Measurements from ENCODE around the gene TRPM4.
"Not testable (repeated sequence)": the region's sequence is repeated elsewhere in the genome, so short reads cannot be mapped to it uniquely, and the experiment has no call there.

The TRPM4 gene

DNA sequence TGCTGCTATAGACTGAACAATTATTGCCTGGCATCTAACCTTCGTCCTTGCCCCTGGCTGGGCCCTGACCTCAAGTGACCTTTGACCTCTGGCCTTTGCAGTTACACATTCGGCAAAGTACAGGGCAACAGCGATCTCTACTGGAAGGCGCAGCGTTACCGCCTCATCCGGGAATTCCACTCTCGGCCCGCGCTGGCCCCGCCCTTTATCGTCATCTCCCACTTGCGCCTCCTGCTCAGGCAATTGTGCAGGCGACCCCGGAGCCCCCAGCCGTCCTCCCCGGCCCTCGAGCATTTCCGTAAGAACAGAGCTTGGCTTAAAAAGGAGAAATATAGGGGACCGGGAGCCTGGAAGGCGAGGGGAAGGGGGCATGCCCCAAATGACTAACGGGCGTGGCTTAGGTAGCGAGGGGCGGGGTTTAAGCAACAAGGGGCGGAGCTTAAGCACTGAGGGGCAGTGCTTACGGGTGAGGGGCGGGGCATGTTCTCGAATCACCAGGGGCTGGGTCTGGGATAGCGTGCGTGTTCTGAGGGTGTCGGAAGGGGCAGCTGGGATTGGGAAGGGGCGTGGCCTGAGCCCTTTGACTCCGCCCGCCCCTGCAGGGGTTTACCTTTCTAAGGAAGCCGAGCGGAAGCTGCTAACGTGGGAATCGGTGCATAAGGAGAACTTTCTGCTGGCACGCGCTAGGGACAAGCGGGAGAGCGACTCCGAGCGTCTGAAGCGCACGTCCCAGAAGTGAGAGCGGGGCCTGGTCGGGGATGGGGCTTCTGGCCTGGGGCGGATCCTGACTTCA lies 52.7 kb downstream of the TRPM4 start:
- no peak overlapping the region for H3K4me3 ChIP-seq (ENCODE audit: low read length)
- no peak for TF ChIP-seq ZNF274 (IDR thresholded peaks at IDR 0.05; ENCODE audit: low read depth, low read length)

DNA sequence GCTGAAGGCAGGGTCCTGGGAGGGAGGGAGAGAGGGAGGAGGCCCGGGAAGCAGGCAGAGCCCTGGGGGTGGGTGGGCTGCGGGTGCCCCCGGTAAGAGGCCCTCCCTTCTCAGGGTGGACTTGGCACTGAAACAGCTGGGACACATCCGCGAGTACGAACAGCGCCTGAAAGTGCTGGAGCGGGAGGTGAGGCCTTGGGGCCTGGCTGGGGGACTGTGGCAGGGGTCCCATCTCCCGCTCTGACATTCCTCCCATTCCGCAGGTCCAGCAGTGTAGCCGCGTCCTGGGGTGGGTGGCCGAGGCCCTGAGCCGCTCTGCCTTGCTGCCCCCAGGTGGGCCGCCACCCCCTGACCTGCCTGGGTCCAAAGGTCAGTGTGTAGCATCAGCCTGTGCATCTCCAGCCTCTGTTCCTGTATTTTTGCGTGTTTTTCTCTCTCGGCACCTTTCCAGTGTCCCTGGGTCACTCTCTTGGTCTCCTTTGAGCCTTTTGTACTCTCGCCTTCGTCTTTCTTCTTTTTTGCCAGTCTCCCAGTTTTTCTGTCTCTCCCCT lies 53.4 kb downstream of the TRPM4 start:
- TF ChIP-seq ZNF274 (IDR thresholded peaks at IDR 0.05; ENCODE audit: low read depth, low read length): no peak
- H3K4me3 ChIP-seq (ENCODE audit: low read length): no peak overlapping the region

DNA sequence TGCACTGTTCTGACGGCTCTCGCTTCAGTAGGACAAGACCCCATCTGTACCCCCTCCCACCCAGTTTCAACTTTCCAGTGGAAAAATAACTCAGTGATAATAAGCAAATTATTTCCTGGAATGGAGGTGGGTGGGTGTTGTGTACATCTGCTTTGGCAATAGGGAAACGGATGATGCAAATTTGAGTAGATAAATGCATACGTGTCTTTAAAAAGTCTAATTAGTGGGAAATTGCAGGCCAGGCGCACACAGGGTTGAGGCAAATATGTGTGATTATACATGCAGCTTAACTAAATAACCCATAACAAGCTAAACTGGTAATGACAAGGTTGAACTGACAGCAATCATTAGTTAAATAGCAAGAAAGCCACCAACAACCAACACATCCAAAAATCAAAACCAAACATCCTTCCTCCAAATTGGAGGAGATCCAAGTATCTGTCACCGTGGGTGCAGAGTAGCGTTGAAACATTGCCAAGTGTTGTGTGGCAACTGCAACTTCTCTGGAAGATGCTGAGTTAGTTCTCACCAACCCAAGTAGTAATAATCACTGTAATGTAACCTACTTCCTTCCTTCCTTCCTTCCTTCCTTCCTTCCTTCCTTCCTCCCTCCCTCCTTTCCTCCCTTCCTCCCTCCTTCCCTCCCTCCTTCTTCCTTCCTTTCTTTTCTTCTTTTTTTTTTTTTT lies 54.6 kb downstream of the TRPM4 start:
- H3K4me3 ChIP-seq (ENCODE audit: low read length): no peak overlapping the region
- TF ChIP-seq ZNF274 (IDR thresholded peaks at IDR 0.05; ENCODE audit: low read depth, low read length): no peak

DNA sequence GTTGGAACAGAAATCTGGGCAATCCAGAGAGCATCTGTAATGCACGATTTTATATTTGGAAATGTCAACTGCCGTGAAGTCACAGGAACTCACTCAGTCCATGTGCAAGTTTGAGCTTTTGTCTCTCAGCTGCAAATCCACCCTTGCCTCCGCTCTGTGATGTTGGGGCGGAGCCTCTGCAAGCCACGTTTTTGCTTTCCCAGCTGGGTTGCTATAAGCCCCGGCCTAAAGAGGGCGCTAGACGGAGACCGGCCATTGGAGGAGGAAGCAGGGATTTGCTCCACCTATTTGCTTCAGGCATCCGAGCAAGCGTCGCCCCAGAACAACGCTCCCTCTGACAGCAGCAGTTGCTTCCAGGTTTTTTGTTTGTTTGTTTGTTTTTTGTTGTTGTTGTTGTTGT lies 56.2 kb downstream of the TRPM4 start:
- TF ChIP-seq ZNF274 (IDR thresholded peaks at IDR 0.05; ENCODE audit: low read depth, low read length): no peak
- no peak overlapping the region for H3K4me3 ChIP-seq (ENCODE audit: low read length)

DNA sequence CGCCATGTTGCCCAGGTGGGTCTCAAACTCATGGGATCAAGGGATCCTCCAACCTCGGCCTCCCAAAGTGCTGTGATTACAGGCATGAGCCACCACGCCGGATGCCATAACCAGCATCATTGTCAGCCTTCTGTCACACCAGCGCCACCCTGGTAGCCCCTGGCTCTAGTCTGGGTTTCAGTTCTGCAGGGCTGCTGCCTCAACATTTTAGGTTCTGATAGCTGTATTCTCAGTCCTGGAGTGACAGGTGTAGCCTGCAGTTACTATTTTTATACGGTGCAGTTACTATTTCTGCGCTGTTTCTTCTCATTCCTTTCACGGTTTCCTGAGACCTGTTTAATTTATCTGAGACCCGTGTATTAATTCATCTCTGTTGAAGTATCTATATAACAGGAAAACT lies 57.1 kb downstream of the TRPM4 start:
- TF ChIP-seq ZNF274 (IDR thresholded peaks at IDR 0.05; ENCODE audit: low read depth, low read length): no peak
- H3K4me3 ChIP-seq (ENCODE audit: low read length): no peak overlapping the region

DNA sequence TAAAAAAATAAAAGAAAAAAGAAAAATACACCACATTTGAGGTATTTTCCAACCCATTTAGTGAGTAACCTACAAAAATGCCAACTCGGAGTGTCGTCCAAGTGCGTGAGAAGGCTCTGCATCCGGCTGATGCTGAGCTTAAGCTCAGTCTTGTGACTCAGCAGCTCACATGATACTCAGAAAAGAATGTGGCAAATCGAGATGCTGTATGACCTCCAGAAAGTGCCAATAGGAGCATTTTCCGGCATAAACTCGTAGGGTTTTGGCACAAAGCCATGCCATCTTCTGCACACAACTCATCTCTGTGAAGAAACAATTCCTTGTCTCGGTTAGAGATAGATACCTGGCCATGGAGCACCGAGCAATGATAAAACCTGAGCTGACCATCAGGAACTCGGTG lies 58.5 kb downstream of the TRPM4 start:
- H3K4me3 ChIP-seq (ENCODE audit: low read length): no peak overlapping the region
- no peak for TF ChIP-seq ZNF274 (IDR thresholded peaks at IDR 0.05; ENCODE audit: low read depth, low read length)

DNA sequence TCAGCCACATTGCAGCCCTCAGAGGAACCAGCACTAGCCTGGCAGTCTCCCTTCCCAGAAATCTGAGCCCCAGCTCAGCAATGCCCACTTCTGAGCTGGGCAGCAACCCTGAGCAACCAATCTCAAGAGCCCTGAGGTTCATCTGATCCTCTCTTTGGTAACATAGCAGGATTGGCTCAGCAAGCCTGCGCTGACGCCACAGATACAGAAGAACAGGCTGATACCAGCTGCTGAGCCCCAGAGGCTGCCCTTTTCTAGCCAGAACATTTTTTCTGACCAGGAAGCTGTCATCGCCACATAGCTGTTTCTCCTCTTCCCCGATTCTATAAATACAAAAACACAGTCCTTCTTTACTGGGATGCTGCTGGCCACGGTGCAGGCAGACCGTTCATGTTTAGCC lies 59.8 kb downstream of the TRPM4 start:
- no peak for TF ChIP-seq ZNF274 (IDR thresholded peaks at IDR 0.05; ENCODE audit: low read depth, low read length)
- no peak overlapping the region for H3K4me3 ChIP-seq (ENCODE audit: low read length)

DNA sequence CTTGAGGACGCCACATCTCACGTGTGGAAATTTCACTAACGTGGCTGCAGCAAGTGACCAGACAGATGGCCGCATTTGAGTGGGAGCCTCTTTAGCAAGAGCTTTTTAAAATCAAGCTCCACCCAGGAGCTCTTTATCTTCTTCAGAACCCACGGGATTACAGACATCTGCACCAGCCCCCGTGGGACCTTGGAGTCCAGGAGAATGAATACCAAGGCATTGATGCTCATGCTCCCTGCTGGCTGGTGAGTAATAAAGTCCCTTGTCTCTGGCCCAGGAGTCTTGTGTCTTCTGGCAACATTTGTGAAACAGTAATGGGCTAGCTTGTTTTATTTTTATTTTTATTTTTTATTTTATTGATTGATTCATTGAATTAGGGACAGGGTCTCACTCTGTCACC lies 64.4 kb downstream of the TRPM4 start:
- TF ChIP-seq ZNF274 (IDR thresholded peaks at IDR 0.05; ENCODE audit: low read depth, low read length): no peak
- H3K4me3 ChIP-seq (ENCODE audit: low read length): no peak overlapping the region

DNA sequence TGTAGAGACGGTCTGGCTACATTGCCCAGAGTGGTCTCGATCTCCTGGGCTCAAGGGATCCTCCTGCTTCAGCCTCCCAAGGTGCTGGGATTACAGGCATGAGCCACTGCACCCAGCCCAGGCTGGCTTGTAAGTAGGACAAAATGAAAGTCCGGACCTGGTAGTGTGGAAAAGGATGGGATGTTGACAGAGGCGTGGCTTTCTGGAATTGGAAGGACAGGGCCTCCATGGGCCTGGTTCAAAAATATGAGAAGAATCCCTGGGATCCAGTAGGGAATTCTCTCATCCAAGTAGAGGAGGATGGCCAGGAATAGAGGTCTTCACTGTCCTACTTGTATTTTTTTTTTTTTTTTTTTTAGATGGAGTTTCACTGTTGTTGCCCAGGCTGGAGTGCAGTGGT lies 64.9 kb downstream of the TRPM4 start:
- no peak for TF ChIP-seq ZNF274 (IDR thresholded peaks at IDR 0.05; ENCODE audit: low read depth, low read length)
- no peak overlapping the region for H3K4me3 ChIP-seq (ENCODE audit: low read length)

DNA sequence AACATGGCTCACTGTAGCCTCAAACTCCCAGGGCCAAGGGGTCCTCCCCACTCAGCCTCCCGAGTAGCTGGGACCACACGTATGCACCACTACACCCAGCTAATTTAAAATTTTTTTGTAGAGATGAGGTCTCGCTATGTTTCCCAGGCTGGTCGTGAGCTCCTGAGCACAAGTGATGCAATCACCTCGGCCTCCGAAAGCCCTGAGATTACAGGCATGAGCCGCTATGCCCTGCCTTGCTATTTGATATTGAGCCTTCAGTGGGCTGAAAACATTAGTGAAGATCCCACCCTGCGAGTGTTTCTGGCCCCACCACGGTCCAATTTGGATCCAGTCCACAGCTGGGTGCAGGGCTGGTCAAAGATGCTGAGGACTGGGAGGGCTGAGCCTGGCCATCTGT lies 65.9 kb downstream of the TRPM4 start:
- no peak for TF ChIP-seq ZNF274 (IDR thresholded peaks at IDR 0.05; ENCODE audit: low read depth, low read length)
- no peak overlapping the region for H3K4me3 ChIP-seq (ENCODE audit: low read length)

DNA sequence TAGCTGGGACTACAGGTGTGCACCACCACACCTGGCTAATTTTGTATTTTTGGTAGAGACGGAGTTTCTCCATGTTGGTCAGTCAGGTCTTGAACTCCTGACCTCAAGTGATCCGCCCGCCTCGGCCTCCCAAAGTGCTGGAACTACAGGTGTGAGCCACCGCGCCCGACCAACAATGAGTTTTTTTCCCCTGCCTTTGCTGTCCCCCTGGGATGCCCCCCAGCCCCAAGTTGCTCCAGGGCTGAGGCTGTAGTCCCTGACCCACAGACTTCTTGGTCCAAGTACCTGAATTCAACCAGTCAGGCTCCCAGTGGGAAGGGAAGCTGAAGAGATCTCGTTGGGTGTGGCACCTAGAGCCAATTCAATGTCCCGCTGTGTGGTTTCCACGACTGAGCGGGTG lies 66.8 kb downstream of the TRPM4 start:
- H3K4me3 ChIP-seq (ENCODE audit: low read length): not testable (repeated sequence)

DNA sequence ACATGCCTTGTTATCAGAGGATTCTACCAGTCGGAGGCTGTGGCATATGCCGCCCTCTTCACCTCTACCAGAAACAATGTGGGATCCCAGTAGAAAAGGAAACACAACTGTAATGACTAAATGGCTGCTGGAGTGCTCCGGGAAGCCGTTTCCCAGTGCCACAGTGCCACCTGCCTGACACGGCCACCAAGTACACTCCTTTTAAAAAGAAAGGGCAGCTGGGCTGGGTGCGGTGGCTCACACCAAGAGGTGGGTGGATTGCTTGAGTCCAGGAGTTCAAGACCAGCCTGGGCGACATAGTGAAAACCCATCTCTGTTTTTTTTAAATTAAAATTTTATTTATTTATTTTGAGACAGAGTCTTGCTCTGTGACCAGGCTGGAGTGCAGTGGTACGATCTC lies 67.3 kb downstream of the TRPM4 start:
- no peak for TF ChIP-seq ZNF274 (IDR thresholded peaks at IDR 0.05; ENCODE audit: low read depth, low read length)
- no peak overlapping the region for H3K4me3 ChIP-seq (ENCODE audit: low read length)

DNA sequence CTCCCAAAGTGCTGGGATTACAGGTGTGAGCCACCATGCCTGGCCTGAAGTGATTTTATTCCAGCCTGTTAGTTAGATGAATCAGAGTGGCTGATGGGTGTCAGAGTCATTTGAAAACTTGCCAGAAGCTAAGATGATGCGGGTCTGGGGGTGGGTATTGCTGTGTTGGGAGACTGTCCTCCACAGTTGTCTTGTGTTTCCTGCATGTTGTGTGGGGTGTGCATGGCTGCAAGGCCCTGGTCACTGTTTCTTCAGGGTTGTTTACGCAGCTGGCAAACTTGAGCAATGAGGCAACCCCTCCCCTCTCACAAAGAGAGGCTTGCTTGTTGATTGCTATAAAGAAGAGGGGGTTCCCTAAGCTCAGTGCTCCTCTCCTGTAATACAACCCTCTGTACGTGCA lies 71.8 kb downstream of the TRPM4 start:
- no peak for TF ChIP-seq ZNF274 (IDR thresholded peaks at IDR 0.05; ENCODE audit: low read depth, low read length)
- H3K4me3 ChIP-seq (ENCODE audit: low read length): no peak overlapping the region

DNA sequence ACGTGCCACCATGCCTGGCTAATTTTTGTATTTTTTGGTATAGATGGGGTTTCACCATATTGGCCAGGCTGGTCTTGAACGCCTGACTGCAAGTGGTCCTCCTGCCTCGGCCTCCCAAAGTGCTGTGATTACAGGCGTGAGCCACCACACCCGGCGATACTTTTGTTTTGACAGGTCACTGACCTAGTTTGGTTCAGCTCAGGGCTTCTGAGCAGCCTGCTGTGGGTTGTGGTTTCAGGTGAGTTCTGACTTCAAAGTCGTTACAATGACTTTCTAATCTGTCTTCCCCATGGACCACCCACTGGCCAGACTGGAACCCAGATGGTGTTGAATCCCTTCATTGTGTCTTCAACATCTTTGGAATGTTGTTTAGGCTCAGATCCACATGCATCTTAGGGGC lies 73.8 kb downstream of the TRPM4 start:
- no peak for TF ChIP-seq ZNF274 (IDR thresholded peaks at IDR 0.05; ENCODE audit: low read depth, low read length)
- H3K4me3 ChIP-seq (ENCODE audit: low read length): no peak overlapping the region

DNA sequence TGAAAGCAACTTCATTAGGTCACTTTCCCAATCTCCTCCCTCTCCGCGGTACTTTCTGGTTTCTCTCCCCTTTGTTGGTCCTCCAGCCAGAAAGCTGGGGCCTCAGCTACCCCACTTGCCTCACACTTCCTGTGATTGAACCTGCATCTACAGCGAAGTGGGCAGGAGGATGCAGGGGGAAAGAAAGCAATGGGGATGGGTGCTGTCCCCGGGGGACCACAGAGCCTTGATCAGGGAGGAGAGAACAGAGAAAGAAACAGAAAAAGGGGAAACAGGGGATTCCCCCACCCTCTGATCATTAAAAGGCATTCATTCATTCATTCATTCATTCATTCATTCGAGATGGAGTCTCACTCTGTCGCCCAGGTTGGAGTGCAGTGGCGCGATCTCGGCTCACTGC lies 74.2 kb downstream of the TRPM4 start:
- H3K4me3 ChIP-seq (ENCODE audit: low read length): no peak overlapping the region
- no peak for TF ChIP-seq ZNF274 (IDR thresholded peaks at IDR 0.05; ENCODE audit: low read depth, low read length)
